HEK293 (cell line): ENCODE data around the gene SLC11A2.

ENCODE experiments used
- GLI2 ChIP-seq: fragments of 450-650 bp; formaldehyde crosslinking; IDR thresholded peaks from 2 replicates; pipeline ENCODE4; 2017; ENCODE audit warnings: missing biosample characterization, missing genetic modification characterization, low read depth, borderline replicate concordance
- GLIS1 ChIP-seq: fragments of 450-650 bp; formaldehyde crosslinking; IDR thresholded peaks from 2 replicates; pipeline ENCODE4 v1.5.1; 2016; ENCODE audit warnings: missing biosample characterization, missing genetic modification characterization
- MYNN ChIP-seq: fragments of 450-650 bp; formaldehyde crosslinking; IDR thresholded peaks from 2 replicates; pipeline ENCODE4 v1.5.1; 2016; ENCODE audit warnings: missing biosample characterization, missing genetic modification characterization, borderline replicate concordance
- SALL2 ChIP-seq: fragments of 450-650 bp; formaldehyde crosslinking; IDR thresholded peaks from 2 replicates; pipeline ENCODE4 v1.5.0; 2017; ENCODE audit warnings: missing biosample characterization, mild to moderate bottlenecking, missing genetic modification characterization, borderline replicate concordance
- ZBTB21 ChIP-seq: fragments of 450-650 bp; formaldehyde crosslinking; IDR thresholded peaks from 2 replicates; pipeline ENCODE4 v1.5.1; 2017; ENCODE audit warnings: missing biosample characterization, missing genetic modification characterization
- ZNF10 ChIP-seq: fragments of 450-650 bp; formaldehyde crosslinking; IDR thresholded peaks from 2 replicates; pipeline ENCODE4 v1.5.1; 2017; ENCODE audit warnings: missing biosample characterization, missing genetic modification characterization
- ZNF138 ChIP-seq: fragments of 450-650 bp; formaldehyde crosslinking; IDR thresholded peaks from 2 replicates; pipeline ENCODE4 v1.5.1; 2016; ENCODE audit warnings: missing biosample characterization, missing genetic modification characterization, borderline replicate concordance
- ZNF280D ChIP-seq: fragments of 450-650 bp; formaldehyde crosslinking; IDR thresholded peaks from 2 replicates; pipeline ENCODE4 v1.5.1; 2016; ENCODE audit warnings: missing biosample characterization, missing genetic modification characterization
- ZNF391 ChIP-seq: fragments of 450-650 bp; formaldehyde crosslinking; IDR thresholded peaks from 2 replicates; pipeline ENCODE4 v1.5.1; 2016; ENCODE audit warnings: low read depth, missing biosample characterization, missing genetic modification characterization, borderline replicate concordance
- ZNF501 ChIP-seq: fragments of 450-650 bp; formaldehyde crosslinking; IDR thresholded peaks from 2 replicates; pipeline ENCODE4 v1.5.1; 2016; ENCODE audit warnings: missing biosample characterization, missing genetic modification characterization
- ZNF624 ChIP-seq: fragments of 450-650 bp; formaldehyde crosslinking; IDR thresholded peaks from 2 replicates; pipeline ENCODE4 v1.5.1; 2017; ENCODE audit warnings: missing biosample characterization, missing genetic modification characterization
- TF ChIP-seq, protein P1 (sequence below): fragments of 450-650 bp; formaldehyde crosslinking; IDR thresholded peaks from 2 replicates; pipeline ENCODE4 v1.5.1; 2016; ENCODE audit warnings: missing biosample characterization, missing genetic modification characterization
- TF ChIP-seq, protein P2 (sequence below): fragments of 450-650 bp; formaldehyde crosslinking; IDR thresholded peaks from 2 replicates; pipeline ENCODE4 v1.5.1; 2016; ENCODE audit warnings: missing biosample characterization, missing genetic modification characterization
- TF ChIP-seq, protein P3 (sequence below): fragments of 450-650 bp; formaldehyde crosslinking; IDR thresholded peaks from 2 replicates; pipeline ENCODE4 v1.5.1; 2017; ENCODE audit warnings: missing biosample characterization, missing genetic modification characterization

DNA sequence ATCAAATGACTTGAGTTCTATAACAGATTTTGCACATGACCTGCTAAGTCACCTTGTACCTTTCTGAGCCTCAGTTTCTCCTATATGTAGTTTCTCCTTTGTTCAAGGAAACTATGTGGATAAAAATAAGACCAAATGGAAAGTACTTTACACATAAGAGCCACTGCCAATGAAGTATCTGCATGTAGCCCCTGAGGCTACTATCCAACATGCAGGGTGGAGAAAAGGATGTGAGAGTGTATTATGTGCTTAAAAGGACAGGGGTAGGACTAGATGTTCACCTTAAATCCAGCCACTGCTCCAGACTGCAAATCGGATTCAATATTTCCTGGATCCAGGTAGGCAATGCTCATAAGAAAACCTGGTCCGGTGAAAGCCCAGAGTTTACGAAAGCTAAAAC lies 21.2 kb downstream of the SLC11A2 start:
- TF ChIP-seq, protein P1, sequence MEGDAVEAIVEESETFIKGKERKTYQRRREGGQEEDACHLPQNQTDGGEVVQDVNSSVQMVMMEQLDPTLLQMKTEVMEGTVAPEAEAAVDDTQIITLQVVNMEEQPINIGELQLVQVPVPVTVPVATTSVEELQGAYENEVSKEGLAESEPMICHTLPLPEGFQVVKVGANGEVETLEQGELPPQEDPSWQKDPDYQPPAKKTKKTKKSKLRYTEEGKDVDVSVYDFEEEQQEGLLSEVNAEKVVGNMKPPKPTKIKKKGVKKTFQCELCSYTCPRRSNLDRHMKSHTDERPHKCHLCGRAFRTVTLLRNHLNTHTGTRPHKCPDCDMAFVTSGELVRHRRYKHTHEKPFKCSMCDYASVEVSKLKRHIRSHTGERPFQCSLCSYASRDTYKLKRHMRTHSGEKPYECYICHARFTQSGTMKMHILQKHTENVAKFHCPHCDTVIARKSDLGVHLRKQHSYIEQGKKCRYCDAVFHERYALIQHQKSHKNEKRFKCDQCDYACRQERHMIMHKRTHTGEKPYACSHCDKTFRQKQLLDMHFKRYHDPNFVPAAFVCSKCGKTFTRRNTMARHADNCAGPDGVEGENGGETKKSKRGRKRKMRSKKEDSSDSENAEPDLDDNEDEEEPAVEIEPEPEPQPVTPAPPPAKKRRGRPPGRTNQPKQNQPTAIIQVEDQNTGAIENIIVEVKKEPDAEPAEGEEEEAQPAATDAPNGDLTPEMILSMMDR (tag by site-specific recombination) = no peak
- TF ChIP-seq ZNF624 (tag by site-specific recombination) = no peak
- no peak for TF ChIP-seq GLI2 (tag by site-specific recombination)
- TF ChIP-seq SALL2 (tag by site-specific recombination) = no peak
- no peak for TF ChIP-seq MYNN (tag by site-specific recombination)
- TF ChIP-seq ZNF501 (tag by site-specific recombination) = no peak
- no peak for TF ChIP-seq GLIS1 (tag by site-specific recombination)
- no peak for TF ChIP-seq ZNF138 (tag by site-specific recombination)
- TF ChIP-seq ZNF10 (tag by site-specific recombination) = no peak
- TF ChIP-seq, protein P2, sequence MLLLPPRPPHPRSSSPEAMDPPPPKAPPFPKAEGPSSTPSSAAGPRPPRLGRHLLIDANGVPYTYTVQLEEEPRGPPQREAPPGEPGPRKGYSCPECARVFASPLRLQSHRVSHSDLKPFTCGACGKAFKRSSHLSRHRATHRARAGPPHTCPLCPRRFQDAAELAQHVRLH = no peak
- TF ChIP-seq, protein P3, sequence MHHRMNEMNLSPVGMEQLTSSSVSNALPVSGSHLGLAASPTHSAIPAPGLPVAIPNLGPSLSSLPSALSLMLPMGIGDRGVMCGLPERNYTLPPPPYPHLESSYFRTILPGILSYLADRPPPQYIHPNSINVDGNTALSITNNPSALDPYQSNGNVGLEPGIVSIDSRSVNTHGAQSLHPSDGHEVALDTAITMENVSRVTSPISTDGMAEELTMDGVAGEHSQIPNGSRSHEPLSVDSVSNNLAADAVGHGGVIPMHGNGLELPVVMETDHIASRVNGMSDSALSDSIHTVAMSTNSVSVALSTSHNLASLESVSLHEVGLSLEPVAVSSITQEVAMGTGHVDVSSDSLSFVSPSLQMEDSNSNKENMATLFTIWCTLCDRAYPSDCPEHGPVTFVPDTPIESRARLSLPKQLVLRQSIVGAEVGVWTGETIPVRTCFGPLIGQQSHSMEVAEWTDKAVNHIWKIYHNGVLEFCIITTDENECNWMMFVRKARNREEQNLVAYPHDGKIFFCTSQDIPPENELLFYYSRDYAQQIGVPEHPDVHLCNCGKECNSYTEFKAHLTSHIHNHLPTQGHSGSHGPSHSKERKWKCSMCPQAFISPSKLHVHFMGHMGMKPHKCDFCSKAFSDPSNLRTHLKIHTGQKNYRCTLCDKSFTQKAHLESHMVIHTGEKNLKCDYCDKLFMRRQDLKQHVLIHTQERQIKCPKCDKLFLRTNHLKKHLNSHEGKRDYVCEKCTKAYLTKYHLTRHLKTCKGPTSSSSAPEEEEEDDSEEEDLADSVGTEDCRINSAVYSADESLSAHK = no peak
- no peak for TF ChIP-seq ZNF391 (tag by site-specific recombination)
- no peak for TF ChIP-seq ZBTB21 (tag by site-specific recombination)
- TF ChIP-seq ZNF280D (tag by site-specific recombination) = no peak
